GM12873 (cell line): Measurements from ENCODE around the gene POLN.

ENCODE experiments used
- CTCF ChIP-seq: IDR thresholded peaks from 2 replicates; pipeline ENCODE4 v1.5.1; 2012; ENCODE audit warnings: low read depth, mild to moderate bottlenecking, moderate library complexity, low read length, control low read depth; ENCODE audit not compliant: insufficient read depth; ENCODE audit errors: missing control alignments

Gene POLN

GRCh38 chr4:2273657-2274319, 31.9 kb upstream of the POLN start:
- TF ChIP-seq CTCF: no peak

GRCh38 chr4:2273221-2273620, 31.3 kb upstream of the POLN start:
- no peak for TF ChIP-seq CTCF

- no peak for TF ChIP-seq CTCF
Measured at GRCh38 chr4:2272828-2273120, 30.9 kb upstream of the POLN start.

GRCh38 chr4:2272026-2272827, 30.3 kb upstream of the POLN start:
- TF ChIP-seq CTCF: no peak

GRCh38 chr4:2271279-2272025, 29.5 kb upstream of the POLN start:
- no peak for TF ChIP-seq CTCF

GRCh38 chr4:2270341-2271165, 28.6 kb upstream of the POLN start:
- no peak for TF ChIP-seq CTCF
